Osteoblast (primary cell): ENCODE measurements around the gene OSBPL6. TPM values are rescaled to one million over a fixed set of nuclear protein-coding genes. Genes with fewer than 3 reads are reported as not detected.
A peak's percentile ranks its signal among the peaks of the same experiment; 100 is the strongest.
"Not testable (repeated sequence)": the region's sequence is repeated elsewhere in the genome, so short reads cannot be mapped to it uniquely, and the experiment has no call there.

Experiments
- DNase-seq: peaks from one replicate; pipeline ENCODE4 v3.0.0; 2011; ENCODE audit warnings: low spot score, mixed read lengths; ENCODE audit not compliant: insufficient read length; ENCODE audit errors: missing footprints
- H2AFZ ChIP-seq: 2 replicates; pipeline ENCODE4 v1.6.0; 2011; ENCODE audit warnings: mild to moderate bottlenecking, low read length
- H3K27ac ChIP-seq: 2 replicates; pipeline ENCODE4 v1.5.1; 2011; ENCODE audit warnings: mild to moderate bottlenecking, low read depth, low read length, moderate library complexity
- H3K27me3 ChIP-seq: 2 replicates; pipeline ENCODE4 v1.6.0; 2012; ENCODE audit warnings: mild to moderate bottlenecking, control low read depth, inconsistent platforms, low read length, moderate library complexity; ENCODE audit not compliant: insufficient read depth
- H3K36me3 ChIP-seq: 2 replicates; pipeline ENCODE4 v1.5.1; 2011; ENCODE audit warnings: mild to moderate bottlenecking, low read length, control low read depth, moderate library complexity; ENCODE audit not compliant: insufficient read depth
- H3K4me1 ChIP-seq: 2 replicates; pipeline ENCODE4 v1.5.1; 2011; ENCODE audit warnings: mild to moderate bottlenecking, low read length, control low read depth, moderate library complexity; ENCODE audit not compliant: insufficient read depth
- H3K4me2 ChIP-seq: 2 replicates; pipeline ENCODE4 v1.6.0; 2011; ENCODE audit warnings: mild to moderate bottlenecking, low read length; ENCODE audit not compliant: insufficient read depth
- H3K4me3 ChIP-seq: fragments of 200-600 bp; sonication (generic); 3 replicates; pipeline ENCODE4 v1.5.1; 2012; ENCODE audit warnings: mild to moderate bottlenecking, low read length, inconsistent platforms; ENCODE audit not compliant: insufficient read depth
- H3K79me2 ChIP-seq: 2 replicates; pipeline ENCODE4 v1.6.0; 2012; ENCODE audit warnings: mild to moderate bottlenecking, low read length, control low read depth, inconsistent platforms; ENCODE audit not compliant: insufficient read depth
- H3K9me3 ChIP-seq: 2 replicates; pipeline ENCODE4 v1.5.1; 2011; ENCODE audit warnings: low read depth, low read length, control low read depth
- H4K20me1 ChIP-seq: 2 replicates; pipeline ENCODE4 v1.6.0; 2012; ENCODE audit warnings: mild to moderate bottlenecking, low read length, control low read depth; ENCODE audit not compliant: insufficient read depth
- total RNA-seq: library from RNA; depleted of rRNA; stranded (reverse); fragments of >200 nt; gene quantifications from 2 replicates; pipeline ENCODE4 v1.2.3, GENCODE V29; 2012
- TF ChIP-seq, protein P1 (sequence below): IDR thresholded peaks from 2 replicates; pipeline ENCODE4 v1.5.1; 2011; ENCODE audit warnings: mild to moderate bottlenecking, low read depth, low read length, moderate library complexity; ENCODE audit errors: extremely low read depth

The OSBPL6 gene
- total RNA-seq, 1 donor = 5.4 TPM

DNA sequence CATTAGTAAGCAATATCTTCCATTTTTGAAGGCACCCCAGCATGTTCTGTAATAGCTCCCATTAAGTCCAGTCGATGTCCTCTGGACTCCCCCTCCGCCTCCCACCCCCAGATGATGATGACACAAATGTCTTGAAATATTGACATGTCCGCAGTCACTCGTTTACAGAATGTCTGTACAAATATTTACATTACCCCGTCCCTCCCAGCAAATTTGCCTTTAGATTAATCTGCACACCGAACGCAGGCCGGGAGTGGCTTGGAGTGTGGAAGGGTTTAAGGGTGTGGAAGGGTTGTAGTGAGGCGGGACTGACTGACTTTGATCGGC, 853 bp upstream of the OSBPL6 start:
- Histone ChIP-seq H3K79me2 (peaks cover 4% of the 10 kb centered on the region), H3K9me3 (no peaks in the 10 kb centered on the region), H3K4me3 (peak overlapping the region; percentile 94), H3K27ac (no peak overlapping the region), H3K4me2 (peak overlapping the region; percentile 85), H3K27me3 (no peaks in the 10 kb centered on the region), H3K4me1 (peaks cover 13% of the 10 kb centered on the region), H3K36me3 (no peaks in the 10 kb centered on the region), H2AFZ (peak overlapping the region; percentile 81), H4K20me1 (no peaks in the 10 kb centered on the region)
- TF ChIP-seq, protein P1, sequence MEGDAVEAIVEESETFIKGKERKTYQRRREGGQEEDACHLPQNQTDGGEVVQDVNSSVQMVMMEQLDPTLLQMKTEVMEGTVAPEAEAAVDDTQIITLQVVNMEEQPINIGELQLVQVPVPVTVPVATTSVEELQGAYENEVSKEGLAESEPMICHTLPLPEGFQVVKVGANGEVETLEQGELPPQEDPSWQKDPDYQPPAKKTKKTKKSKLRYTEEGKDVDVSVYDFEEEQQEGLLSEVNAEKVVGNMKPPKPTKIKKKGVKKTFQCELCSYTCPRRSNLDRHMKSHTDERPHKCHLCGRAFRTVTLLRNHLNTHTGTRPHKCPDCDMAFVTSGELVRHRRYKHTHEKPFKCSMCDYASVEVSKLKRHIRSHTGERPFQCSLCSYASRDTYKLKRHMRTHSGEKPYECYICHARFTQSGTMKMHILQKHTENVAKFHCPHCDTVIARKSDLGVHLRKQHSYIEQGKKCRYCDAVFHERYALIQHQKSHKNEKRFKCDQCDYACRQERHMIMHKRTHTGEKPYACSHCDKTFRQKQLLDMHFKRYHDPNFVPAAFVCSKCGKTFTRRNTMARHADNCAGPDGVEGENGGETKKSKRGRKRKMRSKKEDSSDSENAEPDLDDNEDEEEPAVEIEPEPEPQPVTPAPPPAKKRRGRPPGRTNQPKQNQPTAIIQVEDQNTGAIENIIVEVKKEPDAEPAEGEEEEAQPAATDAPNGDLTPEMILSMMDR = no peak
- no peak for DNase-seq

DNA sequence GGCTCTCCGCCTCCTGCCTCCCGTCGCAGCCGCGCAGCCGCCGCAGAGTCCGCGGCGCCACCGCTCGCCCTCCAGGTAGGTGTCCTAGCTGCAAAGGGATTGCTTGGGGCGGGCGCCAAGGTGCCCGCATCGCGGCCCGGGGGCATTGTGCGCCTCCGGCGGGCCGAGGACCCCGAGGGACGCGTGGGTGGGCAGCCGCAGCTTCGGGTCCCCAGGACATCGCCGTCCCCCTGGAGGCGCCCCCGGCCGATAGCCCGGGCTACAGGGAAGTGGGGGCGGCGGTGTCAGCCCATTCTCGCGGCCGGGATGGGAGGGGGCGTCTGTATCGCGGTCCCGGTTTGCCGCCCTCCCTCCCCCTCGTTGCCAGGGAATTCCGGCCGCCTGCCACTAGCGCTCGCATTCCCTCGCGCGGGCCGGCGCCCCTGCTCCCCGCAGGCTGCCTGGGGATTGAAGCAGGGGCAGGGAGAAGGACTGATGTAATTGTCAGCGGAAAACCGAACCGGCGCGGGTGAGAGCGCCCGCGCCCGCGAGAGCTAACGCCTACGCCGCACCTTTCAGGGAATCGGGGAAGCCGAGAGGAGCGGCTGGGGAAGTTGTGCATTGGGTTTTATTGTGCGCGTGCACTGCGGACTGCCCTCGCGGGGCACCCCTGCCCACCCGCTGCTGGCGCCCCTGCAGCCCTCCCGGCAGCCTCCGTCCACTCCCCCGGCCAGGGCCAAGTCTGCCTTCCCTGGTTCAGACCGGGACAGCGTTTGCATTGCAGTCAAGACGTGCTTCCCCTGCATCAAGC, 483 bp downstream of the OSBPL6 start:
- Histone ChIP-seq H3K27me3 (no peaks in the 10 kb centered on the region), H3K36me3 (no peaks in the 10 kb centered on the region), H3K27ac (peak overlapping the region; percentile 21), H3K9me3 (no peaks in the 10 kb centered on the region), H3K4me1 (peaks cover 13% of the 10 kb centered on the region), H4K20me1 (no peaks in the 10 kb centered on the region), H3K4me3 (peak overlapping the region; percentile 94), H3K4me2 (peak overlapping the region; percentile 85), H2AFZ (peak overlapping the region; percentile 88), H3K79me2 (peaks cover 10% of the 10 kb centered on the region)
- peak; percentile 95 for DNase-seq
- TF ChIP-seq, protein P1 = no peak

DNA sequence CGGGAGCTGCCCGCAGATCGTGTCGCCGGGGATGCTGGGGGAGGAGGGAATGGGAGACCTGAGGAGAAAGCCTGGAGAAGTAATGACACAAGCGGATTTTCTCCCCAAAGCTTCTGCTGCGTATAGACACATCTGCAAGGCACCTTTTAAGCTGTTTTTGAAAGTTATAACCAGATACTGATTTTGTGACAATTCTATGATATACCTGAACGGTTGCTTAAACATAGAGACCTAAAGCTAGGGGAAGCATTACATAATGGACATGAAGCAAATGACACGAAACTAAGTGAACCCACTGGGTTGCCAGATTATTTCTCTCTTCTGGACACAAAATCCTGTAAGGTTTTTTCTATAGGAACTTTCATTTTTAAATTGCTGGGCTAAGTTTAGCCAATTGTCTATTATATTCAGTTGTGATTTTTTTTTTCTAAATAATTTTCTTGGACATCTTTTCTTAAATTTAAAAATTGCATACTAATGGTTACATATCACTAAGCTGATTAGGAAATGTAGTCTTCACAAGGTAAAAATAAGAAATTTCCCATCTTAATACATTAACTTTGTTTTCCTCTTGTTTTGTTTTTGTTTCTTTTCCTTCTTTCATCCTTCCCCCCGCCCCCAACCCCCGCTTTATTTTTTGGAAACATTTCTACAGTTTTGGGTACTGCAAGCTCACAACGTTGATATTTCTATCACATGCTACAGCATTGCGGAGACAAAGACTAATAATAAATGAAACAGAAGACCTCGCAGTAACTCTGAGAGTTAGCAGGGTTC, 1.3 kb downstream of the OSBPL6 start:
- TF ChIP-seq, protein P1 = no peak
- no peaks in the 10 kb centered on the region for H4K20me1 ChIP-seq
- peak; percentile 61 for DNase-seq
- no peaks in the 10 kb centered on the region for H3K27me3 ChIP-seq
- H3K4me1 ChIP-seq = peaks cover 13% of the 10 kb centered on the region
- no peaks in the 10 kb centered on the region for H3K36me3 ChIP-seq
- H3K79me2 ChIP-seq = peaks cover 10% of the 10 kb centered on the region
- peak overlapping the region; percentile 85 for H3K4me2 ChIP-seq
- no peaks in the 10 kb centered on the region for H3K9me3 ChIP-seq
- H2AFZ ChIP-seq = peak overlapping the region; percentile 88
- H3K4me3 ChIP-seq = peak overlapping the region; percentile 94
- H3K27ac ChIP-seq = peak overlapping the region; percentile 21

DNA sequence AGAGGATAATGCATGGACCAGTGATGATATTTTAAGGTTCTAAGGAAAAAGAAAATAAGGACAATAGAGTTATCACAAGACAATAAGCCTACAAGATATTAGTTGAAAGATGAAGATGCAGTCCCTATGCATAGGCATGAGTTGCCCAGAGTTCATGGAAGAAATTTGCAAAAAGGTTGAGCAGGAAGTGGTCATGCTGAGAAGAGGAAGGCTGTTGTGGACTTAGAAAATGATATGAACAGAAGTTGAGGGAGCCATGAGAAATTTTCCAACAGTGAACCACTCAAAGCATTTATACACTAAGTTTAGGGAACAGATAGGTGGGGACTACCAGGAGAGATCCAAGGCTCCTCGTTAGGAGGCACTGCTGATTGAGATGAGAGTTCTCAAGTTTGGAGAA, 3.5 kb downstream of the OSBPL6 start:
- Histone ChIP-seq H3K9me3 (no peaks in the 10 kb centered on the region), H3K4me1 (peaks cover 13% of the 10 kb centered on the region), H2AFZ (no peak overlapping the region), H4K20me1 (no peaks in the 10 kb centered on the region), H3K36me3 (no peaks in the 10 kb centered on the region), H3K4me2 (no peak overlapping the region), H3K27me3 (no peaks in the 10 kb centered on the region), H3K27ac (no peak overlapping the region), H3K79me2 (peaks cover 13% of the 10 kb centered on the region), H3K4me3 (no peak overlapping the region)
- DNase-seq = no peak
- TF ChIP-seq, protein P1 = no peak

DNA sequence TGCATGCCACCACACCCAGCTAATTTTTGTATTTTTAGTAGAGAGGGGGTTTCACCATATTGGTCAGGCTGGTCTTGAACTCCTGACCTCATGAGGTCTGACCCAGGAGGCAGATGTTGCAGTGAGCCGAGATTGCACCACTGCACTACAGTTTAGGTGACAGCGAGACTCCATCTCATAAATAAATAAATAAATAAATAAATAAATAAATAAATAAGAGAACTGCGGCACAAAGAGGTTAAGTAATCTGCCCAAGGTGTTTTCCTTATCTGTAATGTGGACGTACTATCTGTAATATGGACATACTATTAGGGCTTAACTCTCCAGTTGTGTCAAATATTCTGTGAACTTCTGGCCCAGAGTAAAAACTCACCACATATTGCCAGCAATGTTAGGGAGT, 4.1 kb downstream of the OSBPL6 start:
- H3K4me2 ChIP-seq, H2AFZ ChIP-seq, H3K4me3 ChIP-seq, H3K27ac ChIP-seq, DNase-seq, H3K9me3 ChIP-seq, H3K4me1 ChIP-seq, H3K27me3 ChIP-seq, H4K20me1 ChIP-seq, H3K36me3 ChIP-seq: not testable (repeated sequence)
- peaks cover 13% of the 10 kb centered on the region for H3K79me2 ChIP-seq
